Activated naive CD4-positive, alpha-beta T cell treated with anti-CD3 and anti-CD28 coated beads, Interleukin-2, amount 50 U/mL, for 72 hours (primary cell): Measurements from ENCODE around the gene TCFL5. TPM values are rescaled to one million over a fixed set of nuclear protein-coding genes. Genes with fewer than 3 reads are reported as not detected.

Experiments
- ATAC-seq, 2 donors: fragments of 150-1000 bp; cut with Tn5 transposase; 2 replicates each; pipeline ENCODE4 v1.10.0; 2021; ENCODE audit warnings: mild to moderate bottlenecking in 2 of 2, moderate library complexity in 2 of 2
- DNase-seq, 2 donors: peaks; one replicate each; pipeline ENCODE4 v3.0.0; 2021 to 2022; ENCODE audit warnings: low spot score in 2 of 2
- H3K27ac Mint-ChIP-seq, 2 donors: one replicate each; pipeline ENCODE4 v1.8.0; 2022; ENCODE audit warnings: mild to moderate bottlenecking in 2 of 2, mixed read lengths in 2 of 2
- H3K36me3 Mint-ChIP-seq, 2 donors: one replicate each; pipeline ENCODE4 v1.8.0; 2022; ENCODE audit warnings: mixed read lengths in 2 of 2
- H3K9me3 Mint-ChIP-seq, 2 donors: one replicate each; pipeline ENCODE4 v1.8.0; 2022; ENCODE audit warnings: mixed read lengths in 2 of 2
- total RNA-seq, 2 donors: library from RNA; stranded (reverse); gene quantifications; one replicate each; pipeline ENCODE4 v1.2.3, GENCODE V29; 2022

The TCFL5 gene
- total RNA-seq, 2 donors from 2014 or later, result 3.5 to 5.7 TPM

GRCh38 chr20:62816884-62817873, 44.4 kb downstream of the TCFL5 start, which contains the start of gene COL9A3:
TSS of gene COL9A3 (plus strand) at chr20:62817050. CDS start at chr20:62817065, 15 bp downstream.
- ATAC-seq, result peak in 1 of 2 donors; percentile 37
- Mint-ChIP-seq H3K36me3 (no peaks in the 10 kb centered on the region), H3K9me3 (no peaks in the 10 kb centered on the region), H3K27ac (no peak within 1 kb of the TSS)
- DNase-seq, result no peak

- peak in 1 of 2 donors; percentile 25 for ATAC-seq
- no peaks in the 10 kb centered on the region for H3K36me3 Mint-ChIP-seq
These were observed 45.4 kb downstream of the TCFL5 start for GRCh38 chr20:62816031-62816883.

GRCh38 chr20:62815066-62815991, 46.3 kb downstream of the TCFL5 start:
- Mint-ChIP-seq H3K9me3 (no peaks in the 10 kb centered on the region), H3K27ac (no peak overlapping the region), H3K36me3 (no peaks in the 10 kb centered on the region)
- DNase-seq (no peak), ATAC-seq (peak in 1 of 2 donors; percentile 22)

More at GRCh38 chr20:62816031-62816883, 45.4 kb downstream of the TCFL5 start:
- Mint-ChIP-seq H3K27ac (no peak overlapping the region), H3K9me3 (no peaks in the 10 kb centered on the region)
- no peak for DNase-seq

- no peak for ATAC-seq
- Mint-ChIP-seq H3K27ac (peak overlapping the region in 1 of 2 donors; percentile 9), H3K9me3 (no peaks in the 10 kb centered on the region), H3K36me3 (no peaks in the 10 kb centered on the region)
- no peak for DNase-seq
These were observed 46.9 kb downstream of the TCFL5 start for GRCh38 chr20:62814709-62815065.

GRCh38 chr20:62814060-62814708, 47.4 kb downstream of the TCFL5 start:
- Mint-ChIP-seq H3K9me3 (no peaks in the 10 kb centered on the region), H3K36me3 (no peaks in the 10 kb centered on the region), H3K27ac (peak overlapping the region in 1 of 2 donors; percentile 9)
- DNase-seq (no peak), ATAC-seq (no peak)

- Mint-ChIP-seq H3K36me3 (no peaks in the 10 kb centered on the region), H3K9me3 (no peaks in the 10 kb centered on the region), H3K27ac (no peak overlapping the region)
- DNase-seq (no peak), ATAC-seq (no peak)
These were observed 48.0 kb downstream of the TCFL5 start for GRCh38 chr20:62813588-62813987.

GRCh38 chr20:62812907-62813200, 48.8 kb downstream of the TCFL5 start:
- no peak overlapping the region for H3K27ac Mint-ChIP-seq
- no peaks in the 10 kb centered on the region for H3K9me3 Mint-ChIP-seq
- DNase-seq (no peak), ATAC-seq (no peak)
- H3K36me3 Mint-ChIP-seq, result no peaks in the 10 kb centered on the region

GRCh38 chr20:62812181-62812906, 49.3 kb downstream of the TCFL5 start:
- ATAC-seq (no peak), DNase-seq (no peak)
- H3K36me3 Mint-ChIP-seq, result no peaks in the 10 kb centered on the region
- H3K27ac Mint-ChIP-seq, result no peak overlapping the region
- no peaks in the 10 kb centered on the region for H3K9me3 Mint-ChIP-seq

- Mint-ChIP-seq H3K36me3 (no peaks in the 10 kb centered on the region), H3K27ac (peak overlapping the region in 1 of 2 donors; percentile 79), H3K9me3 (no peaks in the 10 kb centered on the region)
- DNase-seq, result no peak
- no peak for ATAC-seq
These were observed 49.9 kb downstream of the TCFL5 start for GRCh38 chr20:62811720-62812119.

GRCh38 chr20:62811320-62811719, 50.3 kb downstream of the TCFL5 start:
- DNase-seq (no peak), ATAC-seq (no peak)
- Mint-ChIP-seq H3K9me3 (no peaks in the 10 kb centered on the region), H3K36me3 (no peaks in the 10 kb centered on the region), H3K27ac (no peak overlapping the region)

GRCh38 chr20:62809530-62810428, 51.8 kb downstream of the TCFL5 start:
- ATAC-seq (no peak), DNase-seq (no peak)
- H3K27ac Mint-ChIP-seq, result no peak overlapping the region
- H3K9me3 Mint-ChIP-seq, result no peaks in the 10 kb centered on the region
- H3K36me3 Mint-ChIP-seq, result no peaks in the 10 kb centered on the region

GRCh38 chr20:62808211-62808865, 53.3 kb downstream of the TCFL5 start:
- H3K36me3 Mint-ChIP-seq, result peaks cover 0 to 5% of the 10 kb centered on the region in 2 donors
- no peaks in the 10 kb centered on the region for H3K9me3 Mint-ChIP-seq
- ATAC-seq (peak; percentile 55 to 68), DNase-seq (peak in 1 of 2 donors; percentile 85)
- H3K27ac Mint-ChIP-seq, result peak overlapping the region in 1 of 2 donors; percentile 22

- Mint-ChIP-seq H3K36me3 (peaks cover 0 to 5% of the 10 kb centered on the region in 2 donors), H3K9me3 (no peaks in the 10 kb centered on the region), H3K27ac (no peak overlapping the region)
- DNase-seq (no peak), ATAC-seq (no peak)
These were observed 54.0 kb downstream of the TCFL5 start for GRCh38 chr20:62807444-62808210.
